Right hindlimb (tissue), 1 donor: ENCODE results near the gene ABHD1.
"Not testable (repeated sequence)": the region's sequence is repeated elsewhere in the genome, so short reads cannot be mapped to it uniquely, and the experiment has no call there.

Experiments used
- DNase-seq: peaks from one replicate; pipeline ENCODE4 v3.0.0-alpha.2; 2018

ABHD1 gene

DNA sequence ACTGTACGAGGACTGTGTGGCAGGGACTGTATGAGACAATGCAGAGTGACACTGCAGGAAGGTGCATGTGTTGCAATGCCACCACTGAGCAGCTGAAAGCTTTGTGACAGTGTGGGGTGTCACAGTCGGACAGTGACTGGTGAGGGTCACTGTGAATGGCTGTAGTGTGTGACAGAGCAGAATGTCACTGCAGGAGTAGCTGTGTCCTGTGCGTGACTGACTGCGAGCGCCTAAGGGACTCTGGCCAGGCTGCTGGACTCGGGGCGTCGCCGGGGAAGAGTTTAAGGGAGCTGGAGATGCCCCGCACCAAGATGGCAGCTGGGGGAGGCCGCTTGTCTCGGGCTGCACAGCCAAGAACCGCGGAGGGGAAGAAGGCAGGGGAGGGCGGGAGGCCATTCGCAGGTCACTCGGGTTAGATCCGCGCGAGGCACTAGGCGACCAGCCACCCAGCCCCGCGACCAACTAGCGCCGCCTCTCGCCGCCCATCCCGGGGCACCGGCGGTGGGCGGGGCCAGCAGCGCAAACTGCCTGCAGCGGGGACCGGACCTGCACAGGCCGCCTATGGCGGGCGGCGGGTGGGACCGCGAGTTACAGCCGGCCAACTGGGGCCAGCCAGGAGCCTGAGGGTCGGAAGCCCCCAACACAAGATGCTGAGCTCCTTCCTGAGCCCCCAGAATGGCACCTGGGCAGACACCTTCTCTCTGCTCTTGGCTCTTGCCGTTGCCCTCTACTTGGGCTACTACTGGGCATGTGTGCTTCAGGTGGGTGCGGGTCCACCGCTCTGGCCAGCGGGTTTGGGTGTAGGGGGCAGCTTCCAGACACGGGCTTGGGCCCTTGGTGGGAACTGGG, at the start of gene ABHD1:
Gene ABHD1, plus strand, starts transcription at position 514 of the 849 bp plus-strand sequence. Its CDS starts 134 bp downstream, at position 648.
- DNase-seq, result peak; percentile 59

GRCh38 chr2:27074738-27075565, 48.7 kb upstream of the ABHD1 start:
- DNase-seq, result peak; percentile 65

DNA sequence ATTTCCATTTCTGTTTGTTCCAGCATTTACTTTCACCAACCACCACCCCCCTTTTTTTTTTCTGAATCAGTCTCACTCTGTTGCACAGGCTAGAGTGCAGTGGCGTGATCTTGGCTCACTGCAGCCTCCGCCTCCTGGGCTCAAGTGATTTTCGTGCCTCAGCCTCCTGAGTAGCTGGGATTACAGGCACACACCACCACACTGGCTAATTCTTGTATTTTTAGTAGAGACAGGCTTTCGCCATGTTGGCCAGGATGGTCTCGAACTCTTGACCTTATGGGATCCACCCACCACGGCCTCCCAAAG, 48.1 kb upstream of the ABHD1 start:
- DNase-seq, result not testable (repeated sequence)

DNA sequence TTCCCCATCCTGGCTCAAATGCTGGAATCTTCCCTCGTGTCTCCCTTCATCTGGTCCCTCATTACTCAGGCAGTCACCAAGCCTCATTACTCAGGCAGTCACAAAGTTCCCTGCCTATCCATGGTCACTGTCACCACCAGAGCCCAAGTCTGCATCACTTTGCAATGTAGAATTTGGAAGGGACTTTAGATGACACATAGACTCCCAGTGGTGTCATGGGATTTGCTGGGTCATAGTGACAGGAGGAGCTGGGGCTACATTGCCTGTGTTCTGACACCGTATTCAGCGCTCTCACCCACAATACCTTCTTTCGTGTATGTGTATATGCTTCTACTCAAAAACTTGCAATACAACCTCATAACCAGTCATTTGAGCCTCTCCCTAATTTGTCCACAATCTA, 47.3 kb upstream of the ABHD1 start:
- DNase-seq, result no peak

- no peak for DNase-seq
Measured at GRCh38 chr2:27077231-27077630, 46.4 kb upstream of the ABHD1 start.

GRCh38 chr2:27078267-27079194, 45.1 kb upstream of the ABHD1 start, which contains the start of gene EMILIN1:
Gene EMILIN1 (plus strand): TSS chr2:27078615. CDS start chr2:27079066, 451 bp downstream.
- peak; percentile 96 for DNase-seq

- no peak for DNase-seq
Measured at GRCh38 chr2:27079233-27080139, 44.1 kb upstream of the ABHD1 start.

DNA sequence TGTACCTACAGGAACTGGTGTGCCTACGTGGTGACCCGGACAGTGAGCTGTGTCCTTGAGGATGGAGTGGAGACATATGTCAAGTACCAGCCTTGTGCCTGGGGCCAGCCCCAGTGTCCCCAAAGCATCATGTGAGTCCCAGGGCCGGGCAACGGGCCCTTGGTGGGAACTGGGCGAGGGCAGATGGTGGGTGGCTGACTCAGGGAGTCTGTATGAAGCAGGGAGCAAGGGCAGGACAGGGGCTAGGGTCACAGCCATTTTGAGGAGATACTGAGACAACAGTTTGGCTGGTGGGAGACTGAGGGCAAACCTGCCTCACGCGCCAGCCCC, 43.5 kb upstream of the ABHD1 start:
- DNase-seq, result no peak

- DNase-seq, result no peak
Measured at GRCh38 chr2:27080603-27080936, 43.0 kb upstream of the ABHD1 start.

DNA sequence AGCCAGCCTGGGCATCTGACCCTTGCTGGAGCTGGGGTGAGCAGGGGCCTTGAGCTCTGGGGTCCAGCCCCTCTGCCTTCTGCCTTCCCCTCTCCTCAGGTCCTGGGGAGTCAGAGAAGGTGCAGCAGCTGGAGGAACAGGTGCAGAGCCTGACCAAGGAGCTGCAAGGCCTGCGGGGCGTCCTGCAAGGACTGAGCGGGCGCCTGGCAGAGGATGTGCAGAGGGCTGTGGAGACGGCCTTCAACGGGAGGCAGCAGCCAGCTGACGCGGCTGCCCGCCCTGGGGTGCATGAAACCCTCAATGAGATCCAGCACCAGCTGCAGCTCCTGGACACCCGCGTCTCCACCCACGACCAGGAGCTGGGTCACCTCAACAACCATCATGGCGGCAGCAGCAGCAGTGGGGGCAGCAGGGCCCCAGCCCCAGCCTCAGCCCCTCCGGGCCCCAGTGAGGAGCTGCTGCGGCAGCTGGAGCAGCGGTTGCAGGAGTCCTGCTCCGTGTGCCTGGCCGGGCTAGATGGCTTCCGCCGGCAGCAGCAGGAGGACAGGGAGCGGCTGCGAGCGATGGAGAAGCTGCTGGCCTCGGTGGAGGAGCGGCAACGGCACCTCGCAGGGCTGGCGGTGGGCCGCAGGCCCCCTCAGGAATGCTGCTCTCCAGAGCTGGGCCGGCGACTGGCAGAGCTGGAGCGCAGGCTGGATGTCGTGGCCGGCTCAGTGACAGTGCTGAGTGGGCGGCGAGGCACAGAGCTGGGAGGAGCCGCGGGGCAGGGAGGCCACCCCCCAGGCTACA, 41.4 kb upstream of the ABHD1 start:
- DNase-seq, result no peak

DNA sequence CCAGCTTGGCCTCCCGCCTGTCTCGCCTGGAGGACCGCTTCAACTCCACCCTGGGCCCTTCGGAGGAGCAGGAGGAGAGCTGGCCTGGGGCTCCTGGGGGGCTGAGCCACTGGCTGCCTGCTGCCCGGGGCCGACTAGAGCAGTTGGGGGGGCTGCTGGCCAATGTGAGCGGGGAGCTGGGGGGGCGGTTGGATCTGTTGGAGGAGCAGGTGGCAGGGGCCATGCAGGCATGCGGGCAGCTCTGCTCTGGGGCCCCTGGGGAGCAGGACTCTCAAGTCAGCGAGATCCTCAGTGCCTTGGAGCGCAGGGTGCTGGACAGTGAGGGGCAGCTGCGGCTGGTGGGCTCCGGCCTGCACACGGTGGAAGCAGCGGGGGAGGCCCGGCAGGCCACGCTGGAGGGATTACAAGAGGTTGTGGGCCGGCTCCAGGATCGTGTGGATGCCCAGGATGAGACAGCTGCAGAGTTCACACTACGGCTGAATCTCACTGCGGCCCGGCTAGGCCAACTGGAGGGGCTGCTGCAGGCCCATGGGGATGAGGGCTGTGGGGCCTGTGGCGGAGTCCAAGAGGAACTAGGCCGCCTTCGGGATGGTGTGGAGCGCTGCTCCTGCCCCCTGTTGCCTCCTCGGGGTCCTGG, 40.7 kb upstream of the ABHD1 start:
- DNase-seq, result peak; percentile 54

DNA sequence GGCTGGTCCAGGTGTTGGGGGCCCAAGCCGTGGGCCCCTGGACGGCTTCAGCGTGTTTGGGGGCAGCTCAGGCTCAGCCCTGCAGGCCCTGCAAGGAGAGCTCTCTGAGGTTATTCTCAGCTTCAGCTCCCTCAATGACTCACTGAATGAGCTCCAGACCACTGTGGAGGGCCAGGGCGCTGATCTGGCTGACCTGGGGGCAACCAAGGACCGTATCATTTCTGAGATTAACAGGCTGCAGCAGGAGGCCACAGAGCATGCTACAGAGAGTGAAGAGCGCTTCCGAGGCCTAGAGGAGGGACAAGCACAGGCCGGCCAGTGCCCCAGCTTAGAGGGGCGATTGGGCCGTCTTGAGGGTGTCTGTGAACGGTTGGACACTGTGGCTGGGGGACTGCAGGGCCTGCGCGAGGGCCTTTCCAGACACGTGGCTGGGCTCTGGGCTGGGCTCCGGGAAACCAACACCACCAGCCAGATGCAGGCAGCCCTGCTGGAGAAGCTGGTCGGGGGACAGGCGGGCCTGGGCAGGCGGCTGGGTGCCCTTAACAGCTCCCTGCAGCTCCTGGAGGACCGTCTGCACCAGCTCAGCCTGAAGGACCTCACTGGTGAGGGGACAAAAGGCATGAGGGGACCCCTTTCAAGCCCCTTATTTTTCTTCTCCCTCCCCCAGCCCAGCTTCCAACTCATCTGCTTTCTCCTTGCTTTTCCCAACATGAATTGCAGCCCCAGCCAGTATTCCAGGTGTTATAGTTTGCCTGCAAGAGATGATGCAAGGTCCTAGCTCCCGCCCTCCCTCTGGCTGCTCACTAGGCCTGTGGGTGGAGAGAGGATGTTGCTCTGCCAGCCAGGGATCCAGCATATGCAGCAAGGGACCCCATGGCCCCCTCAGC, 40.0 kb upstream of the ABHD1 start:
- DNase-seq, result no peak

GRCh38 chr2:27084297-27085061, 39.1 kb upstream of the ABHD1 start:
- no peak for DNase-seq

GRCh38 chr2:27085062-27085672, 38.4 kb upstream of the ABHD1 start:
- DNase-seq, result no peak

- peak; percentile 70 for DNase-seq
Measured at GRCh38 chr2:27085673-27086089, 37.9 kb upstream of the ABHD1 start.

- DNase-seq, result peak; percentile 97
Measured at GRCh38 chr2:27086090-27086723, 37.4 kb upstream of the ABHD1 start.

DNA sequence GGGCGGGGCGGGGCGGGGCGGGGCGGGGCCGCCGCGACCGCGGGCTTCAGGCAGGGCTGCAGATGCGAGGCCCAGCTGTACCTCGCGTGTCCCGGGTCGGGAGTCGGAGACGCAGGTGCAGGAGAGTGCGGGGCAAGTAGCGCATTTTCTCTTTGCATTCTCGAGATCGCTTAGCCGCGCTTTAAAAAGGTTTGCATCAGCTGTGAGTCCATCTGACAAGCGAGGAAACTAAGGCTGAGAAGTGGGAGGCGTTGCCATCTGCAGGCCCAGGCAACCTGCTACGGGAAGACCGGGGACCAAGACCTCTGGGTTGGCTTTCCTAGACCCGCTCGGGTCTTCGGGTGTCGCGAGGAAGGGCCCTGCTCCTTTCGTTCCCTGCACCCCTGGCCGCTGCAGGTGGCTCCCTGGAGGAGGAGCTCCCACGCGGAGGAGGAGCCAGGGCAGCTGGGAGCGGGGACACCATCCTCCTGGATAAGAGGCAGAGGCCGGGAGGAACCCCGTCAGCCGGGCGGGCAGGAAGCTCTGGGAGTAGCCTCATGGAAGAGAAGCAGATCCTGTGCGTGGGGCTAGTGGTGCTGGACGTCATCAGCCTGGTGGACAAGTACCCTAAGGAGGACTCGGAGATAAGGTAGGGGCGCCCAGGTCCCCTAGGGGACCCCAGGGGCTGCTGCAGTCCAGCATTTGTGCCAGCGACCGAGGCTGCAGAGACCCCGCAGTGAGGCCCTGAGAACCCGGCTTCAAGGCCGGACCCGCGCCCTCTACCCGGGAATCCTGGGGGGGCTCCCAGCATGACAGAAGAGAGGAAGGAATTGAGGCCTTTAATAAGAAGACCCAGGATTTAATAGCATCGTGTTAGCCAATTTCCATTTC, 36.7 kb upstream of the ABHD1 start, which contains the start of gene KHK:
Gene KHK, plus strand, starts transcription at position 49 of the 870 bp plus-strand sequence. Its CDS starts 488 bp downstream, at position 537.
- no peak for DNase-seq
